Neural cell (in vitro differentiated cells): ENCODE results near the gene IGSF9B. TPM values are rescaled to one million over a fixed set of nuclear protein-coding genes. Genes with fewer than 3 reads are reported as not detected.

Source experiments
- H2AFZ ChIP-seq: fragments of 200-600, 300-800 bp; sonication (generic), shearing (Covaris generic); 2 replicates; pipeline ENCODE4 v1.6.0; 2014; ENCODE audit warnings: low read depth, mild to moderate bottlenecking, antibody characterized with exemption, low read length, moderate library complexity
- H3F3A ChIP-seq: fragments of 200-600 bp; shearing (Covaris generic); 2 replicates; pipeline ENCODE4 v1.6.1; 2016; ENCODE audit warnings: mild to moderate bottlenecking, moderate library complexity, mixed read lengths, antibody characterized with exemption, low read length; ENCODE audit not compliant: insufficient read depth, poor library complexity, severe bottlenecking
- H3K27ac ChIP-seq: fragments of 200-600, 300-800 bp; sonication (generic), shearing (Covaris generic); 2 replicates; pipeline ENCODE4 v1.5.1; 2014; ENCODE audit warnings: mild to moderate bottlenecking, low read length, moderate library complexity
- H3K27me3 ChIP-seq: fragments of 300-800, 200-600 bp; sonication (generic), shearing (Covaris generic); 2 replicates; pipeline ENCODE4 v1.6.0; 2014; ENCODE audit warnings: mild to moderate bottlenecking, low read depth, low read length, moderate library complexity; ENCODE audit not compliant: insufficient read depth
- H3K36me3 ChIP-seq: fragments of 300-800, 200-600 bp; sonication (generic), shearing (Covaris generic); 2 replicates; pipeline ENCODE4 v1.5.1; 2014; ENCODE audit warnings: mild to moderate bottlenecking, antibody characterized with exemption, low read length, moderate library complexity; ENCODE audit not compliant: insufficient read depth
- H3K4me2 ChIP-seq: fragments of 300-800, 200-600 bp; sonication (generic), shearing (Covaris generic); 2 replicates; pipeline ENCODE4 v1.6.0; 2014; ENCODE audit warnings: mild to moderate bottlenecking, low read length
- H3K4me3 ChIP-seq: fragments of 300-800, 200-600 bp; sonication (generic), shearing (Covaris generic); 2 replicates; pipeline ENCODE4 v1.5.1; 2014; ENCODE audit warnings: mild to moderate bottlenecking, low read length, moderate library complexity
- H3K79me2 ChIP-seq: fragments of 200-600 bp; shearing (Covaris generic); replicated peaks from 2 replicates; pipeline ENCODE4 v1.6.0; 2014; ENCODE audit warnings: mild to moderate bottlenecking, low read length, moderate library complexity; ENCODE audit not compliant: insufficient read depth
- H3K9ac ChIP-seq: fragments of 300-800, 200-600 bp; sonication (generic), shearing (Covaris generic); 2 replicates; pipeline ENCODE4 v1.6.1; 2016; ENCODE audit warnings: mild to moderate bottlenecking, low read length, mixed read lengths
- H3K9me2 ChIP-seq: fragments of 200-600 bp; shearing (Covaris generic); 2 replicates; pipeline ENCODE4 v1.6.1; 2016; ENCODE audit warnings: mild to moderate bottlenecking, low read length, mixed read lengths; ENCODE audit not compliant: insufficient read depth
- H3K9me3 ChIP-seq: fragments of 200-600, 300-800 bp; sonication (generic), shearing (Covaris generic); 2 replicates; pipeline ENCODE4 v1.6.1; 2016; ENCODE audit warnings: mild to moderate bottlenecking, mixed run types, low read length, moderate library complexity, mixed read lengths
- H4K20me1 ChIP-seq: fragments of 200-600 bp; shearing (Covaris generic); 2 replicates; pipeline ENCODE4 v1.6.1; 2016; ENCODE audit warnings: mild to moderate bottlenecking, mixed run types; ENCODE audit not compliant: insufficient read depth
- EP300 ChIP-seq: fragments of 450-650 bp; conservative IDR thresholded peaks from 2 replicates; pipeline ENCODE4 v1.6.1; 2014; ENCODE audit warnings: antibody characterized with exemption, mild to moderate bottlenecking, moderate library complexity; ENCODE audit not compliant: poor library complexity, severe bottlenecking
- EZH2 ChIP-seq: fragments of 200-600, 300-800 bp; shearing (Covaris generic), sonication (generic); IDR thresholded peaks from 2 replicates; pipeline ENCODE4 v1.6.1; 2014; ENCODE audit warnings: antibody characterized with exemption, low read length, borderline replicate concordance, mild to moderate bottlenecking; ENCODE audit not compliant: insufficient read depth, poor library complexity, severe bottlenecking
- MXI1 ChIP-seq: fragments of 450-650 bp; conservative IDR thresholded peaks from 2 replicates; pipeline ENCODE4 v1.6.1; 2014; ENCODE audit warnings: antibody characterized with exemption, mild to moderate bottlenecking; ENCODE audit not compliant: poor library complexity, severe bottlenecking
- POLR2AphosphoS5 ChIP-seq: IDR thresholded peaks from 2 replicates; pipeline ENCODE4 v1.6.1; 2012
- RAD21 ChIP-seq: fragments of 450-650 bp; conservative IDR thresholded peaks from 2 replicates; pipeline ENCODE4 v1.6.1; 2014; ENCODE audit warnings: antibody characterized with exemption, mild to moderate bottlenecking, moderate library complexity
- SMC3 ChIP-seq: fragments of 450-650 bp; conservative IDR thresholded peaks from 2 replicates; pipeline ENCODE4 v1.6.1; 2014; ENCODE audit warnings: antibody characterized with exemption, mild to moderate bottlenecking, moderate library complexity; ENCODE audit not compliant: poor library complexity
- TAF1 ChIP-seq: IDR thresholded peaks from 2 replicates; pipeline ENCODE4 v1.6.1; 2012; ENCODE audit warnings: low read depth
- polyA plus RNA-seq: library from polyadenylated mRNA; depleted of rRNA; stranded (reverse); fragments of >200 nt; gene quantifications from 2 replicates; pipeline ENCODE4 v1.2.3, GENCODE V29; 2014
- TF ChIP-seq, protein P1 (sequence below): IDR thresholded peaks from 2 replicates; pipeline ENCODE4 v1.6.1; 2012; ENCODE audit warnings: borderline replicate concordance
- TF ChIP-seq, protein P2 (sequence below): fragments of 450-650 bp; IDR thresholded peaks from 2 replicates; pipeline ENCODE4 v1.5.1; 2014; ENCODE audit warnings: antibody characterized with exemption, mild to moderate bottlenecking, moderate library complexity; ENCODE audit not compliant: poor library complexity, severe bottlenecking

IGSF9B gene
- polyA plus RNA-seq, 1 donor from 2014 or later, result 2.3 TPM

DNA sequence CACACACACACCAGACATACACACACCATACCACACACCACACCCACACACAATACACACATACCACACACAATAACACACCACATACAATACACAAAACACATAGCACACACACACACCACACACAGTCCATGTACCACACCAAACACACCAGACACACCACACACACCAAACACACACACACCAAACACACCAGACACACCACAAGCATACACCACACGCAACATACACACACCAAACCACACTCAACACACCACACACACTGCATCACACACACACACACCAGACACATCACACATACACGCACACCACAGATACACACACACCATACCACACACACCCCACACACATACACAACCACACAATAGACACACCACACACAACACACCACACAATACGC is 54.8 kb downstream of the IGSF9B start:
- H2AFZ ChIP-seq, result no peak overlapping the region

DNA sequence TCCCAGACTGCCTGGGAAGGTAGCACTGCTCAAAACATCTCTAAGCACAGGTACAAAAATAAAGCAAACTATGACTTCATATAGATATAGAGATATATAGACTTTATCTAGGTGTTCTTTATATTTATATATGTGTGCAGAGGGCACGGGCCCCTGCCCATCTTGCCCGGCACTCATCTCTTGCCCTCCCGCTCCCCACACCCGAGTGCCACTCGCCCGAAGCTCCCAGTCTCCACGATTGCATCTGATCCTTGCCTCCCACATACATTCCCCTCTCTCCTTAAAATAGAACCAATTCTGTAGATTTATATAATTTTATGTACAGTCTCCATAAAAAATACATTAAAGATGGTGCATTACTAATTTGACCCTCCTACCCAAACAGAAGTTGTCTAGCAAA is 55.5 kb downstream of the IGSF9B start:
- Histone ChIP-seq H3K36me3 (no peaks in the 10 kb centered on the region), H3K27ac (no peak overlapping the region)

More for the DNA sequence above, 54.8 kb downstream of the IGSF9B start:
- H3K4me3 ChIP-seq, result no peak overlapping the region
- H3K27me3 ChIP-seq, result no peaks in the 10 kb centered on the region
- no peaks in the 10 kb centered on the region for H3K9me3 ChIP-seq
- no peaks in the 10 kb centered on the region for H4K20me1 ChIP-seq
- H3K9ac ChIP-seq, result no peak overlapping the region
- peaks cover 4% of the 10 kb centered on the region for H3K36me3 ChIP-seq
- no peak overlapping the region for H3K27ac ChIP-seq
- no peaks in the 10 kb centered on the region for H3K9me2 ChIP-seq
- TF ChIP-seq, protein P1, sequence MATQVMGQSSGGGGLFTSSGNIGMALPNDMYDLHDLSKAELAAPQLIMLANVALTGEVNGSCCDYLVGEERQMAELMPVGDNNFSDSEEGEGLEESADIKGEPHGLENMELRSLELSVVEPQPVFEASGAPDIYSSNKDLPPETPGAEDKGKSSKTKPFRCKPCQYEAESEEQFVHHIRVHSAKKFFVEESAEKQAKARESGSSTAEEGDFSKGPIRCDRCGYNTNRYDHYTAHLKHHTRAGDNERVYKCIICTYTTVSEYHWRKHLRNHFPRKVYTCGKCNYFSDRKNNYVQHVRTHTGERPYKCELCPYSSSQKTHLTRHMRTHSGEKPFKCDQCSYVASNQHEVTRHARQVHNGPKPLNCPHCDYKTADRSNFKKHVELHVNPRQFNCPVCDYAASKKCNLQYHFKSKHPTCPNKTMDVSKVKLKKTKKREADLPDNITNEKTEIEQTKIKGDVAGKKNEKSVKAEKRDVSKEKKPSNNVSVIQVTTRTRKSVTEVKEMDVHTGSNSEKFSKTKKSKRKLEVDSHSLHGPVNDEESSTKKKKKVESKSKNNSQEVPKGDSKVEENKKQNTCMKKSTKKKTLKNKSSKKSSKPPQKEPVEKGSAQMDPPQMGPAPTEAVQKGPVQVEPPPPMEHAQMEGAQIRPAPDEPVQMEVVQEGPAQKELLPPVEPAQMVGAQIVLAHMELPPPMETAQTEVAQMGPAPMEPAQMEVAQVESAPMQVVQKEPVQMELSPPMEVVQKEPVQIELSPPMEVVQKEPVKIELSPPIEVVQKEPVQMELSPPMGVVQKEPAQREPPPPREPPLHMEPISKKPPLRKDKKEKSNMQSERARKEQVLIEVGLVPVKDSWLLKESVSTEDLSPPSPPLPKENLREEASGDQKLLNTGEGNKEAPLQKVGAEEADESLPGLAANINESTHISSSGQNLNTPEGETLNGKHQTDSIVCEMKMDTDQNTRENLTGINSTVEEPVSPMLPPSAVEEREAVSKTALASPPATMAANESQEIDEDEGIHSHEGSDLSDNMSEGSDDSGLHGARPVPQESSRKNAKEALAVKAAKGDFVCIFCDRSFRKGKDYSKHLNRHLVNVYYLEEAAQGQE, result no peak
- TF ChIP-seq, protein P2, sequence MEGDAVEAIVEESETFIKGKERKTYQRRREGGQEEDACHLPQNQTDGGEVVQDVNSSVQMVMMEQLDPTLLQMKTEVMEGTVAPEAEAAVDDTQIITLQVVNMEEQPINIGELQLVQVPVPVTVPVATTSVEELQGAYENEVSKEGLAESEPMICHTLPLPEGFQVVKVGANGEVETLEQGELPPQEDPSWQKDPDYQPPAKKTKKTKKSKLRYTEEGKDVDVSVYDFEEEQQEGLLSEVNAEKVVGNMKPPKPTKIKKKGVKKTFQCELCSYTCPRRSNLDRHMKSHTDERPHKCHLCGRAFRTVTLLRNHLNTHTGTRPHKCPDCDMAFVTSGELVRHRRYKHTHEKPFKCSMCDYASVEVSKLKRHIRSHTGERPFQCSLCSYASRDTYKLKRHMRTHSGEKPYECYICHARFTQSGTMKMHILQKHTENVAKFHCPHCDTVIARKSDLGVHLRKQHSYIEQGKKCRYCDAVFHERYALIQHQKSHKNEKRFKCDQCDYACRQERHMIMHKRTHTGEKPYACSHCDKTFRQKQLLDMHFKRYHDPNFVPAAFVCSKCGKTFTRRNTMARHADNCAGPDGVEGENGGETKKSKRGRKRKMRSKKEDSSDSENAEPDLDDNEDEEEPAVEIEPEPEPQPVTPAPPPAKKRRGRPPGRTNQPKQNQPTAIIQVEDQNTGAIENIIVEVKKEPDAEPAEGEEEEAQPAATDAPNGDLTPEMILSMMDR, result no peak
- no peaks in the 10 kb centered on the region for H3K79me2 ChIP-seq
- no peak overlapping the region for H3K4me2 ChIP-seq
- no peaks in the 10 kb centered on the region for H3F3A ChIP-seq

More for the DNA sequence above, 55.5 kb downstream of the IGSF9B start:
- no peak overlapping the region for H3K4me3 ChIP-seq
- H4K20me1 ChIP-seq, result no peaks in the 10 kb centered on the region
- H3K27me3 ChIP-seq, result no peaks in the 10 kb centered on the region
- H2AFZ ChIP-seq, result no peak overlapping the region
- no peaks in the 10 kb centered on the region for H3K9me2 ChIP-seq
- H3K9me3 ChIP-seq, result no peaks in the 10 kb centered on the region
- no peaks in the 10 kb centered on the region for H3K79me2 ChIP-seq
- no peak overlapping the region for H3K4me2 ChIP-seq
- TF ChIP-seq, protein P2, result no peak
- no peak for TF ChIP-seq TAF1
- TF ChIP-seq EP300, result no peak
- TF ChIP-seq EZH2, result no peak
- no peak for TF ChIP-seq SMC3
- no peak for TF ChIP-seq RAD21
- TF ChIP-seq, protein P1, result no peak
- TF ChIP-seq POLR2AphosphoS5, result no peak
- TF ChIP-seq MXI1, result no peak
- no peak overlapping the region for H3K9ac ChIP-seq
- no peaks in the 10 kb centered on the region for H3F3A ChIP-seq
